Astrocyte of the spinal cord (primary cell): ENCODE data around the gene MED8.

Source experiments
- DNase-seq: peaks from one replicate; pipeline ENCODE4 v3.0.0; 2011; ENCODE audit warnings: low read depth, low spot score
- H3K4me3 ChIP-seq: 2 replicates; pipeline ENCODE4 v1.5.1; 2011; ENCODE audit warnings: low read depth, mild to moderate bottlenecking, low read length, moderate library complexity
- in situ Hi-C: cut with HindIII; loops from 2 replicates; pipeline ENCODE4 v1.10.0; 2017; ENCODE audit warnings: low sequenced_read_pairs
- TF ChIP-seq, protein P1 (sequence below): IDR thresholded peaks from 2 replicates; pipeline ENCODE4 v1.5.1; 2012; ENCODE audit warnings: low read depth, mild to moderate bottlenecking, low read length, inconsistent platforms

Gene MED8, protein sequence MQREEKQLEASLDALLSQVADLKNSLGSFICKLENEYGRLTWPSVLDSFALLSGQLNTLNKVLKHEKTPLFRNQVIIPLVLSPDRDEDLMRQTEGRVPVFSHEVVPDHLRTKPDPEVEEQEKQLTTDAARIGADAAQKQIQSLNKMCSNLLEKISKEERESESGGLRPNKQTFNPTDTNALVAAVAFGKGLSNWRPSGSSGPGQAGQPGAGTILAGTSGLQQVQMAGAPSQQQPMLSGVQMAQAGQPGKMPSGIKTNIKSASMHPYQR

DNA sequence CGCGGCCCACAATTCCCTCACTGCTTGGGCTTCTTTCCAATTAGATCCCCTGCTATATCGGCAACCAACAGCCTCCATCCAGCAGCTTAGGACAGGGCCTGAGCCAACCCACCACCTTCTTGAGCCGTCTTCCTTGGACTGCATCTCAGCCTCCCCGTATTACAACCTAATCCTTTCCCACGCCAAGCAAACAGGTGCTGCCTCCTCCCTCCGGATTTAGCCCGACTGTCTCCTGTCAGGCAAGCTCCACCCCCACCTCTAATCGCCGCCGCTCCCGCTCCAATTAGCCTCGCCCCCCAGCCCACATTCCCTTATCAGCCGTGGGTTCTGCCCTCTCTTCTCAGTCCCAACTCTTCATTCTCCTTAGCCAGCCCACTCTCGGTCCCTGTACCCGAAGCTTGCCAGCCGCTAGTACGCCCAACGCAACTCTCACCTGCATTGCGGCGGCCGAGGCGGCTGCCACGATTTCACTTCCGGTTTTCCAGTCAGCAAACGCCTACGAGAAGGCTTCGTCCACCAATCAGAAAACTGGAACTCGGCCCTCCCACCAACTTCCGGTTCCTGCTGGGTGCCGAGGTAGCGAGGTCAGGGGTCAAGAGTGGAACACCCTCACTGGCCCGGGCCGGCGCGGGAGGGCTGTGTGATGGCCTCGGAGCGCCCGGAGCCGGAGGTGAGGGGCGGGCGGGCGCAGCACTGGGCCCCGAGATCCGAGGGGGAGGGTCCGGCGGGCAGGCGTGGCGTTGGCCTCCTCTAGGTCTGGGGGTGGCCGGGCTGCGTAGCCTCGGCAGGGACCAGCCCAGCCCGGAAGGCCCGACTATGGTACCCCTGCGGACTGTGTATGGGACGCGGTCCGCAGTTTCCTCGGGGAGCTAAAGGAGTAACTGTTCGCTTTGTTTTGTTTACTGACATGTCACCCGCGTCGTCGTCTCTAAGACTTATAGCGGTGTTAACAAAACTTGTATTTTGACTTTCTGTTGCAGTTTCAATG, at the start of gene MED8, which contains the start of gene SZT2:
MED8 (minus strand) TSS at position 475 of the 988 bp plus-strand sequence; CDS start at position 439, 36 bp downstream.
SZT2 (plus strand) TSS at position 574 of the 988 bp plus-strand sequence; CDS start at position 644, 70 bp downstream.
- in situ Hi-C loops, result no loop called here
- DNase-seq, result peak; percentile 91
- peak within 1 kb of the TSS; percentile 91 for H3K4me3 ChIP-seq
- TF ChIP-seq, protein P1, sequence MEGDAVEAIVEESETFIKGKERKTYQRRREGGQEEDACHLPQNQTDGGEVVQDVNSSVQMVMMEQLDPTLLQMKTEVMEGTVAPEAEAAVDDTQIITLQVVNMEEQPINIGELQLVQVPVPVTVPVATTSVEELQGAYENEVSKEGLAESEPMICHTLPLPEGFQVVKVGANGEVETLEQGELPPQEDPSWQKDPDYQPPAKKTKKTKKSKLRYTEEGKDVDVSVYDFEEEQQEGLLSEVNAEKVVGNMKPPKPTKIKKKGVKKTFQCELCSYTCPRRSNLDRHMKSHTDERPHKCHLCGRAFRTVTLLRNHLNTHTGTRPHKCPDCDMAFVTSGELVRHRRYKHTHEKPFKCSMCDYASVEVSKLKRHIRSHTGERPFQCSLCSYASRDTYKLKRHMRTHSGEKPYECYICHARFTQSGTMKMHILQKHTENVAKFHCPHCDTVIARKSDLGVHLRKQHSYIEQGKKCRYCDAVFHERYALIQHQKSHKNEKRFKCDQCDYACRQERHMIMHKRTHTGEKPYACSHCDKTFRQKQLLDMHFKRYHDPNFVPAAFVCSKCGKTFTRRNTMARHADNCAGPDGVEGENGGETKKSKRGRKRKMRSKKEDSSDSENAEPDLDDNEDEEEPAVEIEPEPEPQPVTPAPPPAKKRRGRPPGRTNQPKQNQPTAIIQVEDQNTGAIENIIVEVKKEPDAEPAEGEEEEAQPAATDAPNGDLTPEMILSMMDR, result no peak

DNA sequence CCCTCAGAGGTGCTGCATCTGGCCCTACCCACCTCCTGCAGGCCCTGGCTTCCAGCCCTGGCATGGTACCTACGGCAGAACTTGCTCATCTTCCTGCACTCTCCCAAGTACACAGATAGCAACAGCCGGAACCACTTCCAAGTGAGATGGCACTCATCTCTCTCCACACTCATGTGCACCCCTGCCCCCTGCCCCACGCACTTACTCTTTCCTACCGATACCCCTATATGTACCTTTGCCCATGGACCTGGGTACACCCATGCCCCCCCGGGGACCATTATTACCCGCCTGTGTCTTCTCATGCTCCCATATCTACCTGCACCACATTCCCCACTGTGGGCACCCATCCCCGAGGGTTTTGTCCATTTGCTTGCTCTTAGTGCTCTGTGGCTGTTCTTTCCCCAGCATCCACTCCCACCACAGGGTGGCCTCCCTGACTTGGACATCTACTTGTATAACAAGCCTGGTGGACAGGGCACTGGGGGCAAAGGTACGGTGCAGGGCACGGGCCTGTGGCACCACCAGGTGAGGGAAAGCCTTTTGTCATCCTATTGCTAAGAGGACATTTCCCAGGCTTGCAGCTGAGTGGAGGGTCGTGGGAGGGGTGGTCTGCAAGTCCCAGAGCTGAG, 49.5 kb upstream of the MED8 start:
- no peak for DNase-seq
- in situ Hi-C loops, result no loop called here
- TF ChIP-seq, protein P1, result no peak
- no peak overlapping the region for H3K4me3 ChIP-seq

DNA sequence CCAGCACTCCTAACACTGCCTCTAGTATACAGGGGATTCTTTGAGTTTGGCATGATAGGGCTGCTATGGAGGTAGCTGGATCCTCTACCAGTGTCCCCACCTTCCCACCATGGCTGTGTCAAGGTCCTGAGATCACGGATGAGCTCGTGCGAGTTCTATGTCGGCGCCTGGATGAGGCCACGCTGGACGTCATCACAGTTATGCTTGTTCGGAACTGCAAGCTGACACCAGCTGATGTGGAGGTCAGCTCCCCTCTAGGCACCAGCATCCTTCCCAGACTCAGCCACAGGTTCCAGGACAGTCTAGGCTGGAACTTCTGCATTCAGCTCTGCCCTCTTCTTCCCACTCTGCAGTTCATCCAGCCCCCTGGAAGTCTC, 49.0 kb upstream of the MED8 start:
- DNase-seq, result no peak
- no peak overlapping the region for H3K4me3 ChIP-seq
- TF ChIP-seq, protein P1, result no peak
- in situ Hi-C loops, result no loop called here

DNA sequence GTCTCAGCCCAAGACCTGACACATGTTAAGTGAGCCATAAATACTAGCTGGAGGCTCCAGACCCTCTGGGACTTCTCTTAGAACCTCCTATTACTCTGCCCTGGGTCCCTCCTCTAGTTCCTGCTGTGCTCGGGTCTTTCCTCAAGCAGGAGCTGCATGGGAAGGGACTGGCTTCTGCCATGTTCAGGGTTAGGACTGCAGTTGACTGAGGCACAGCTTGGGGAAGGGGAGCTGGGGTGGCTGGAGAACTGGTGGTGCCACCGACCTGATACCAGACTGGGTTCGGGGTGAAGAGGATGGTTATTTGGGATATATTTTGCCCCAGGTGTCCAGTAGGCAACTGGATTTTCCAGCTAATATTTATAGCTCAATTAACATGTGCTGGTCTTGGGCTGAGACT, 48.4 kb upstream of the MED8 start:
- TF ChIP-seq, protein P1, result no peak
- DNase-seq, result no peak
- in situ Hi-C loops, result no loop called here
- no peak overlapping the region for H3K4me3 ChIP-seq

DNA sequence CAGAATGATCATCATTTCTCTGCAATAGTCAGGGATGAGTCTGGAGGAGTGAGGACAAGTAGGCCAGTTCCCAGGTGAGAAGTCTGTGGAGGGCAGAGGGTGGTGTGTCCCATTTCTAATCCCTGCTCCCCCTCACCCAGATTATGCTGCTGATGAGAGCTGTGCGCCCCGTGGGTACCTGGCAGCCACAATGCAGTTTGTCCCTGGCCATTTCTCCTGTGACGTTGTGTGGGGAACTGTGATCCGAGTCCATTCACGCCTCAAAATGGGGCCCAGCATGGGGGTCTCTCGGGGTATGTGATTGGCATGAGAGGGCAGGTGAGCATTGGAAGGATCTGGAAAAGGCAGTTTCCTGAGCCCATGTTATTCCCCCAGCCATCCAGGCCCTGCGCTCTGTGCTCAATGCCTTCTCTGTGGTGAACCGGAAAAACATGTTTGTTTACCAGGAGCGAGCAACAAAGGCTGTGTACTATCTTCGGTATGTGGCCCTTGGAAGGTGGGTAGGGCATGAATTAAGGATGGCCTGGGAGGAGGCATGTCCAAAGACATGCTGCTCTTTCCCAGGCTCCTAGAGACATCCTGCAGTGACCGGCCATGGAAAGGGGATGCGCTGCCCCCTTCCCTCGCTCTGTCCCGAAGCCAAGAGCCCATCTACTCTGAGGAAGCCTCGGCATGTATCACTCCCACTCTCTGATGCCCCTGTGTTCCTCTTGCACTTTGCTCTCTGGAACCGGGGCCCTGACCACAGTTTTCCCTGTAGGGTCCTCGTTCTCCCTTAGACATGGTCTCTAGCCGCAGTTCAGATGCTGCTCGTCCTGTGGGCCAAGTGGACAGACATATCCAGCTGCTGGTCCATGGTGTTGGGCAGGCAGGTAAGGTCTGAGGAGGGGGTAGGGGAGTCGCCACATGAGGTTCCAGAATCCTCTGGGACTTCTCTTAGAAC, 47.7 kb upstream of the MED8 start:
- no peak overlapping the region for H3K4me3 ChIP-seq
- TF ChIP-seq, protein P1, result no peak
- in situ Hi-C loops, result no loop called here
- DNase-seq, result no peak

DNA sequence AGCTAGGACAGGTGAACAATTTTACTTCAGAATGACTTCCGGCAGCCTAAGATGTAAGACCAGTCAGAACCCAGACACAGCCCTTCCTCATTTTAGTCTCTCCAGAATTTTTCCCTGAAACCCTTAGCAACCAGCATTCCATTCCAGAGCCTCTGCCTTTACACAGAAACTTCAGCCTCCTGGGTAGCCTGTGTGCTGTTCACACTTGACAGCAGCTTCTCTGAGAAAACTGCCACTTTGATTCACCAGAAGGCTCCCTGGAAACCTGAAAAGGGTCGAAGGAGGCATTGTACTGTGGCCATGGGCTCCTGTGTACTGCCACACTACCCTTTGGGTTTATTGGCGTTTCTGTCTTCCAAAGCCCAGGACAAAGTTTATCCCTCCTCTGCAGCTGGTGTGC, 46.8 kb upstream of the MED8 start:
- TF ChIP-seq, protein P1, result no peak
- no peak overlapping the region for H3K4me3 ChIP-seq
- DNase-seq, result no peak
- in situ Hi-C loops, result no loop called here
